Neuronal stem cell (in vitro differentiated cells): ENCODE measurements around the gene KBTBD13.

Experiments used
- DNase-seq: peaks from one replicate; pipeline ENCODE4 v3.0.0-alpha.2; 2013; ENCODE audit warnings: low spot score
- H2AFZ ChIP-seq: one replicate; pipeline ENCODE4 v1.6.1; 2013; ENCODE audit warnings: mild to moderate bottlenecking, low read length, inconsistent platforms
- H2AK5ac ChIP-seq: 2 replicates; pipeline ENCODE4 v1.6.1; 2013; ENCODE audit warnings: low read depth, mild to moderate bottlenecking, inconsistent platforms, low read length, moderate library complexity, mixed read lengths
- H2BK120ac ChIP-seq: 2 replicates; pipeline ENCODE4 v1.6.1; 2013; ENCODE audit warnings: low read depth, mild to moderate bottlenecking, inconsistent platforms, low read length, moderate library complexity, mixed read lengths
- H2BK12ac ChIP-seq: one replicate; pipeline ENCODE4 v1.6.1; 2013; ENCODE audit warnings: low read length, inconsistent platforms
- H2BK15ac ChIP-seq: 2 replicates; pipeline ENCODE4 v1.6.1; 2013; ENCODE audit warnings: mild to moderate bottlenecking, low read length, inconsistent platforms, mixed read lengths
- H2BK5ac ChIP-seq: one replicate; pipeline ENCODE4 v1.6.1; 2013; ENCODE audit warnings: inconsistent platforms, mild to moderate bottlenecking, low read length, moderate library complexity
- H3K14ac ChIP-seq: one replicate; pipeline ENCODE4 v1.6.1; 2013; ENCODE audit warnings: low read length, inconsistent platforms
- H3K18ac ChIP-seq: 2 replicates; pipeline ENCODE4 v1.6.1; 2013; ENCODE audit warnings: low read length, inconsistent platforms
- H3K23ac ChIP-seq: 2 replicates; pipeline ENCODE4 v1.6.1; 2013; ENCODE audit warnings: low read depth, mild to moderate bottlenecking, mixed read lengths, low read length, inconsistent platforms; ENCODE audit not compliant: poor library complexity
- H3K27ac ChIP-seq: replicated peaks from 3 replicates; pipeline ENCODE4 v1.5.1; 2013; ENCODE audit warnings: low read length, inconsistent platforms
- H3K27me3 ChIP-seq, 3 experiments: 2 replicates each; pipeline ENCODE4 v1.6.1; 2013; ENCODE audit warnings: low read length in 3 of 3, mild to moderate bottlenecking in 2 of 3, inconsistent platforms in 1 of 3, low read depth in 1 of 3, mixed read lengths in 1 of 3, moderate library complexity in 1 of 3; ENCODE audit not compliant: control insufficient read depth in 3 of 3, insufficient read depth in 3 of 3
- H3K36me3 ChIP-seq, 2 donors: replicated peaks in 1 of 2; 2 replicates each; pipeline ENCODE4 v1.6.1; 2013; ENCODE audit warnings: low read length in 2 of 2; ENCODE audit not compliant: control insufficient read depth in 2 of 2, insufficient read depth in 2 of 2
- H3K4ac ChIP-seq: 2 replicates; pipeline ENCODE4 v1.6.1; 2013; ENCODE audit warnings: inconsistent platforms, mild to moderate bottlenecking, low read length, moderate library complexity
- H3K4me1 ChIP-seq, 2 donors: 1 replicate in 1 of 2; 2 replicates in 1 of 2; pipeline ENCODE4 v1.6.1; 2013; ENCODE audit warnings: low read length in 2 of 2, low read depth in 1 of 2; ENCODE audit not compliant: control insufficient read depth in 2 of 2, insufficient read depth in 1 of 2
- H3K4me2 ChIP-seq: one replicate; pipeline ENCODE4 v1.6.1; 2013; ENCODE audit warnings: mild to moderate bottlenecking, low read length, inconsistent platforms; ENCODE audit not compliant: insufficient read depth, poor library complexity, severe bottlenecking
- H3K4me3 ChIP-seq, 2 donors: 2 replicates each; pipeline ENCODE4 v1.5.1; 2013; ENCODE audit warnings: low read length in 2 of 2, mild to moderate bottlenecking in 2 of 2, inconsistent platforms in 1 of 2, moderate library complexity in 1 of 2
- H3K79me1 ChIP-seq: one replicate; pipeline ENCODE4 v1.6.1; 2013; ENCODE audit warnings: low read depth, mild to moderate bottlenecking, inconsistent platforms, low read length, moderate library complexity
- H3K9ac ChIP-seq: one replicate; pipeline ENCODE4 v1.6.1; 2013; ENCODE audit warnings: mild to moderate bottlenecking, low read depth, low read length, inconsistent platforms; ENCODE audit not compliant: poor library complexity
- H3K9me3 ChIP-seq, 2 donors: replicated peaks in 1 of 2; 2 replicates each; pipeline versions ENCODE3 to v1.6.1; 2013; ENCODE audit warnings: low read length in 2 of 2, mild to moderate bottlenecking in 2 of 2, inconsistent platforms in 1 of 2, low read depth in 1 of 2, mixed read lengths in 1 of 2, moderate library complexity in 1 of 2; ENCODE audit not compliant: control insufficient read depth in 2 of 2, insufficient read depth in 1 of 2
- H4K8ac ChIP-seq: one replicate; pipeline ENCODE4 v1.6.1; 2013; ENCODE audit warnings: low read depth, mild to moderate bottlenecking, inconsistent platforms, low read length, moderate library complexity
- H4K91ac ChIP-seq: one replicate; pipeline ENCODE4 v1.6.1; 2013; ENCODE audit warnings: low read length, low read depth, mild to moderate bottlenecking, inconsistent platforms; ENCODE audit not compliant: poor library complexity
- WGBS, 2 donors: extraction: QIAGEN DNeasy Blood & Tissue Kit; methylation state at CpG; one replicate each; pipeline ENCODE4 v1.1.7; 2013; ENCODE audit warnings: missing lambda C conversion rate in 2 of 2, mixed read lengths in 1 of 2; ENCODE audit not compliant: insufficient read length in 2 of 2, insufficient replicate concordance in 1 of 2; ENCODE audit errors: extremely low coverage in 2 of 2; 5-methylcytosine and 5-hydroxymethylcytosine counted together

KBTBD13 gene

GRCh38 chr15:65085990-65086679 is 9.6 kb downstream of the KBTBD13 start:
- peak overlapping the region; percentile 16 for H2AFZ ChIP-seq

GRCh38 chr15:65086680-65087111 is 10.2 kb downstream of the KBTBD13 start:
- H3K14ac ChIP-seq: no peak overlapping the region
- H2BK120ac ChIP-seq: no peak overlapping the region
- H3K4ac ChIP-seq: no peak overlapping the region
- H3K9me3 ChIP-seq: no peaks in the 10 kb centered on the region
- H3K4me1 ChIP-seq: peaks cover 38 to 51% of the 10 kb centered on the region in 2 donors
- peak overlapping the region; percentile 29 for H3K18ac ChIP-seq
- H4K8ac ChIP-seq: no peak overlapping the region
- H3K23ac ChIP-seq: no peak overlapping the region
- no peak overlapping the region for H3K9ac ChIP-seq
- H3K4me3 ChIP-seq: no peak overlapping the region
- no peaks in the 10 kb centered on the region for H3K79me1 ChIP-seq
- H3K4me2 ChIP-seq: no peak overlapping the region
- H3K27ac ChIP-seq: no peak overlapping the region
- peak overlapping the region; percentile 76 for H2BK15ac ChIP-seq
- no CpG with 5 or more reads among the region's 6 CpGs for WGBS, 2 donors
- no peak overlapping the region for H2AFZ ChIP-seq
- H2BK12ac ChIP-seq: peak overlapping the region; percentile 77
- H4K91ac ChIP-seq: no peak overlapping the region
- H2AK5ac ChIP-seq: peak overlapping the region; percentile 14
- no peaks in the 10 kb centered on the region for H3K36me3 ChIP-seq
- peaks cover 0 to 12% (median 7%) of the 10 kb centered on the region in 3 experiments for H3K27me3 ChIP-seq
- no peak overlapping the region for H2BK5ac ChIP-seq
- no peak for DNase-seq

More at GRCh38 chr15:65085990-65086679, 9.6 kb downstream of the KBTBD13 start:
- peak overlapping the region; percentile 77 for H2BK12ac ChIP-seq
- no peaks in the 10 kb centered on the region for H3K9me3 ChIP-seq
- H3K4me2 ChIP-seq: no peak overlapping the region
- peaks cover 38 to 57% of the 10 kb centered on the region in 2 donors for H3K4me1 ChIP-seq
- H2BK120ac ChIP-seq: no peak overlapping the region
- DNase-seq: no peak
- no peak overlapping the region for H3K23ac ChIP-seq
- H4K8ac ChIP-seq: no peak overlapping the region
- peak overlapping the region; percentile 59 for H3K14ac ChIP-seq
- peak overlapping the region; percentile 76 for H2BK15ac ChIP-seq
- no peak overlapping the region for H3K9ac ChIP-seq
- H3K36me3 ChIP-seq: no peaks in the 10 kb centered on the region
- no peak overlapping the region for H4K91ac ChIP-seq
- H3K27ac ChIP-seq: no peak overlapping the region
- H3K4me3 ChIP-seq: no peak overlapping the region
- peaks cover 0 to 18% (median 7%) of the 10 kb centered on the region in 3 experiments for H3K27me3 ChIP-seq
- no peak overlapping the region for H2BK5ac ChIP-seq
- H3K18ac ChIP-seq: peak overlapping the region; percentile 3
- H3K79me1 ChIP-seq: no peaks in the 10 kb centered on the region
- no CpG with 5 or more reads among the region's 6 CpGs for WGBS, 2 donors
- H2AK5ac ChIP-seq: peak overlapping the region; percentile 14
- no peak overlapping the region for H3K4ac ChIP-seq

GRCh38 chr15:65087411-65087810 is 10.9 kb downstream of the KBTBD13 start:
- Histone ChIP-seq H3K9ac (no peak overlapping the region), H2AK5ac (peak overlapping the region; percentile 14), H3K27me3 (peaks cover 0 to 9% (median 7%) of the 10 kb centered on the region in 3 experiments), H3K4me1 (peaks cover 31 to 45% of the 10 kb centered on the region in 2 donors), H3K27ac (no peak overlapping the region), H2BK5ac (no peak overlapping the region), H2BK120ac (no peak overlapping the region), H4K91ac (no peak overlapping the region), H3K18ac (no peak overlapping the region), H3K4ac (no peak overlapping the region), H2BK12ac (no peak overlapping the region), H2AFZ (no peak overlapping the region), H3K36me3 (no peaks in the 10 kb centered on the region), H3K9me3 (no peaks in the 10 kb centered on the region), H3K79me1 (no peaks in the 10 kb centered on the region), H3K23ac (no peak overlapping the region), H3K14ac (no peak overlapping the region), H4K8ac (no peak overlapping the region), H2BK15ac (no peak overlapping the region), H3K4me3 (no peak overlapping the region), H3K4me2 (no peak overlapping the region)
- WGBS, 2 donors: no CpG with 5 or more reads among the region's 3 CpGs
- DNase-seq: no peak

GRCh38 chr15:65087873-65088642 is 11.5 kb downstream of the KBTBD13 start:
- Histone ChIP-seq H3K23ac (no peak overlapping the region), H3K4me2 (no peak overlapping the region), H2BK12ac (no peak overlapping the region), H3K27ac (no peak overlapping the region), H2BK15ac (peak overlapping the region; percentile 47), H3K79me1 (no peaks in the 10 kb centered on the region), H3K18ac (peak overlapping the region; percentile 66), H3K36me3 (no peaks in the 10 kb centered on the region), H3K4me3 (no peak overlapping the region), H4K91ac (no peak overlapping the region), H3K27me3 (peaks cover 0 to 9% (median 7%) of the 10 kb centered on the region in 3 experiments), H3K9ac (peak overlapping the region; percentile 37), H2AFZ (no peak overlapping the region), H2AK5ac (peak overlapping the region; percentile 4), H3K9me3 (no peaks in the 10 kb centered on the region), H2BK5ac (no peak overlapping the region), H3K14ac (no peak overlapping the region), H3K4me1 (peaks cover 25 to 38% of the 10 kb centered on the region in 2 donors), H2BK120ac (no peak overlapping the region), H4K8ac (no peak overlapping the region), H3K4ac (no peak overlapping the region)
- WGBS, 2 donors: no CpG with 5 or more reads among the region's 13 CpGs
- DNase-seq: no peak
